ENCODE data around the gene COG7.

The COG7 gene

DNA sequence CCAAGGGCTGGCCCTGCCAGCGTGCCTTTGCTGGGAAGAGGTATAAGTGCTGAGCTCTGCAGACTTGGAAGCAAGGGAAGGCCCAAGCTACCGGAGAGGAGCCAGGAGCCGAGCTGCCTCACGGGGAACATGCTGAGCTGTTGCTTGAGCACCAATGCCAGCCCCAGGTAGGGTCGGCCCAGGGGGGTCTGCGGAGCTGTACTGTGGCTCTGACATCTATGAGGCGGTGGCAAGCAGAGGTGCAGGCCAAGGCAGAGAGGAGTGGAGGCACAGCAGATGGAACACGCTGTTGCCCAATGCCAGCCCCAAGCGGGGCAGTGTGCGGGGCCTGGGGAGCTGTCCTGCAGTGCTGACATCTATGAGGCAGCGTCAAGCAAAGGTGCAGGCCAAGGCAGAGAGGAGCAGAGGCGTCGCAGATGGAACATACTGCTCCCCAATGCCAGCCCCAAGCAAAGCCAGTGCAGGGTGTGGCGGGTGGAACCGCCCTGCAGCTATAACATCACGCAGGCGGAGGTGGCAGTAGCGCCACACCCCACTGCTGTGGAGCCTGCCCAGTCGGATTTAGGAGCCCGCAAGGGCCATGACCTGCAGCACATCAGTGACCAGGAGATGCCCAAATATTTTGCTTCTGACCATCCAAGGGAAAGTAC lies 47.3 kb upstream of the COG7 start:
- Histone ChIP-seq H4K20me1 (ENCODE audit: insufficient read depth, low read length) (peaks cover 98% of the 10 kb centered on the region), H3K36me3 (replicated peaks; ENCODE audit: low read depth, low read length) (peaks cover 37% of the 10 kb centered on the region), H3K9ac (ENCODE audit: low read length) (no peak overlapping the region), H3K4me1 (ENCODE audit: low read length) (peaks cover 18% of the 10 kb centered on the region), H3K27ac (ENCODE audit: low read length) (no peak overlapping the region), H3K4me2 (ENCODE audit: low read length) (no peak overlapping the region), H3K9me3 (ENCODE audit: insufficient read depth, low read length) (no peaks in the 10 kb centered on the region), H2AFZ (ENCODE audit: low read depth, low read length) (no peak overlapping the region), H3K27me3 (ENCODE audit: low read depth, low read length) (no peaks in the 10 kb centered on the region), H3K4me3 (ENCODE audit: low read length) (no peak overlapping the region), H3K79me2 (ENCODE audit: low read length) (peaks cover 100% of the 10 kb centered on the region)
- TF ChIP-seq, protein P1, sequence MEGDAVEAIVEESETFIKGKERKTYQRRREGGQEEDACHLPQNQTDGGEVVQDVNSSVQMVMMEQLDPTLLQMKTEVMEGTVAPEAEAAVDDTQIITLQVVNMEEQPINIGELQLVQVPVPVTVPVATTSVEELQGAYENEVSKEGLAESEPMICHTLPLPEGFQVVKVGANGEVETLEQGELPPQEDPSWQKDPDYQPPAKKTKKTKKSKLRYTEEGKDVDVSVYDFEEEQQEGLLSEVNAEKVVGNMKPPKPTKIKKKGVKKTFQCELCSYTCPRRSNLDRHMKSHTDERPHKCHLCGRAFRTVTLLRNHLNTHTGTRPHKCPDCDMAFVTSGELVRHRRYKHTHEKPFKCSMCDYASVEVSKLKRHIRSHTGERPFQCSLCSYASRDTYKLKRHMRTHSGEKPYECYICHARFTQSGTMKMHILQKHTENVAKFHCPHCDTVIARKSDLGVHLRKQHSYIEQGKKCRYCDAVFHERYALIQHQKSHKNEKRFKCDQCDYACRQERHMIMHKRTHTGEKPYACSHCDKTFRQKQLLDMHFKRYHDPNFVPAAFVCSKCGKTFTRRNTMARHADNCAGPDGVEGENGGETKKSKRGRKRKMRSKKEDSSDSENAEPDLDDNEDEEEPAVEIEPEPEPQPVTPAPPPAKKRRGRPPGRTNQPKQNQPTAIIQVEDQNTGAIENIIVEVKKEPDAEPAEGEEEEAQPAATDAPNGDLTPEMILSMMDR (IDR thresholded peaks at IDR 0.05; ENCODE audit: low read depth, low read length), result no peak
- no peak for TF ChIP-seq EZH2phosphoT487 (IDR thresholded peaks at IDR 0.05; ENCODE audit: low read depth)

DNA sequence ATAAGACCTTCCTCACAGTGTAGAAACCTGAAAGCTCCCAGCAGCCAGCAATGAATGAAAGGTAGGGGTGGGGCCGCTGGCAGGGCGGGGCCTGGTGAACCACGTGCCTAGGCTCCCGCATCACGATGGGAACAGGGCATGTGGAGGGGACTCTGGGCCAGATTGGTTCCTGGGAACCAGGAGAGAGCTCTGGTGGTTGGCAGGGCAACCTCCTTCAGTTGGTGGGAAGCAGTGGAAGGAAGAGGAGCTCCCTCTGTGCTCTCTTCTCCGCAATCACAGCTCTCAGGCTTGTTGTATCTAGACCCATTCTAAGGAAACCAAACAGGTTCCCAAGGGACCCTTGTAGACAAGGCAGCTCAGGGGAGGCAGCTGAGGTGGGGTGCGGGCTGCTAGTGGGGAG lies 46.8 kb upstream of the COG7 start:
- Histone ChIP-seq H2AFZ (ENCODE audit: low read depth, low read length) (no peak overlapping the region), H3K4me2 (ENCODE audit: low read length) (no peak overlapping the region), H3K9me3 (ENCODE audit: insufficient read depth, low read length) (no peaks in the 10 kb centered on the region), H3K27ac (ENCODE audit: low read length) (no peak overlapping the region), H3K36me3 (replicated peaks; ENCODE audit: low read depth, low read length) (peaks cover 42% of the 10 kb centered on the region), H4K20me1 (ENCODE audit: insufficient read depth, low read length) (peaks cover 98% of the 10 kb centered on the region), H3K4me1 (ENCODE audit: low read length) (peaks cover 13% of the 10 kb centered on the region), H3K4me3 (ENCODE audit: low read length) (no peak overlapping the region), H3K27me3 (ENCODE audit: low read depth, low read length) (no peaks in the 10 kb centered on the region), H3K79me2 (ENCODE audit: low read length) (peaks cover 97% of the 10 kb centered on the region), H3K9ac (ENCODE audit: low read length) (no peak overlapping the region)
- TF ChIP-seq, protein P1 (IDR thresholded peaks at IDR 0.05; ENCODE audit: low read depth, low read length), result no peak
- no peak for TF ChIP-seq EZH2phosphoT487 (IDR thresholded peaks at IDR 0.05; ENCODE audit: low read depth)

DNA sequence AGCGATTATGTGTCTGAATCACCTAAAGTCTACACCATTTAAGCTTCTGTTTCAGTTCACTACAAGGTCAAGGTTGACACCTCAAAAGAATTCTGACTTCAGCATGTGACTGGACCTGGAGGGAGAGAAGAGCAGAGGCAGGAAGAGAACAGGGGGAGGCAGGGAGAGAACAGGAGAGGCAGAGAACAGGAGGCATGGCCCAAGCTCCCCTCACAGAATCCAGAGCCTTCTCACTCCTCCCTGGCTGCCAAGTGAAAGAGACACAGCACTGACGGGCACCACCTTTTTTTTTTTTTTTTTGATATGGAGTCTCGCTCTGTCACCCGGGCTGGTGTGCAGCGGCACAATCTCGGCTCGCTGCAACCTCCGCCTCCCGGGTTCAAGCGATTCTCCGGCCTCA lies 45.9 kb upstream of the COG7 start:
- no peak overlapping the region for H3K27ac ChIP-seq (ENCODE audit: low read length)
- no peak overlapping the region for H3K4me2 ChIP-seq (ENCODE audit: low read length)
- peaks cover 47% of the 10 kb centered on the region for H3K36me3 ChIP-seq (replicated peaks; ENCODE audit: low read depth, low read length)
- no peaks in the 10 kb centered on the region for H3K9me3 ChIP-seq (ENCODE audit: insufficient read depth, low read length)
- H3K27me3 ChIP-seq (ENCODE audit: low read depth, low read length), result no peaks in the 10 kb centered on the region
- no peak for TF ChIP-seq EZH2phosphoT487 (IDR thresholded peaks at IDR 0.05; ENCODE audit: low read depth)
- TF ChIP-seq, protein P1 (IDR thresholded peaks at IDR 0.05; ENCODE audit: low read depth, low read length), result no peak
- no peak overlapping the region for H3K9ac ChIP-seq (ENCODE audit: low read length)
- H3K79me2 ChIP-seq (ENCODE audit: low read length), result peaks cover 95% of the 10 kb centered on the region
- peaks cover 3% of the 10 kb centered on the region for H3K4me1 ChIP-seq (ENCODE audit: low read length)
- H2AFZ ChIP-seq (ENCODE audit: low read depth, low read length), result no peak overlapping the region
- H4K20me1 ChIP-seq (ENCODE audit: insufficient read depth, low read length), result peaks cover 98% of the 10 kb centered on the region
- no peak overlapping the region for H3K4me3 ChIP-seq (ENCODE audit: low read length)

DNA sequence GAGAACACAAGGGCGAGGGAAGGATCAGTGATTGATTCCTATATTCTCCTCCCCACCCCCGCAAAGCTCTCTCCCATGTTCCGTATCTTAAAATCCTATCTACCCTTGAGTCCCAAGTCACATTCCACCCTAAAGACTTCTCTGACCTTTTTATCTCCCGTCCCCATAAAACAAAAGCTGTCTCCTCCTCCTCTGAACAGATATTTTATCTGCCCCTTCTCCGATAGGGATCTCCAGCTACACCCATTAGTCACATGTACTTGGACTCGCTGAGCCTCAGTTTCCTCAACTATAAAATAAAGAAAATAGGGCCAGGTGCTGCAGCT lies 44.5 kb upstream of the COG7 start:
- Histone ChIP-seq H3K27me3 (ENCODE audit: low read depth, low read length) (no peaks in the 10 kb centered on the region), H3K4me1 (ENCODE audit: low read length) (no peaks in the 10 kb centered on the region), H3K79me2 (ENCODE audit: low read length) (peaks cover 87% of the 10 kb centered on the region), H3K36me3 (replicated peaks; ENCODE audit: low read depth, low read length) (peaks cover 55% of the 10 kb centered on the region), H2AFZ (ENCODE audit: low read depth, low read length) (no peak overlapping the region), H3K4me3 (ENCODE audit: low read length) (no peak overlapping the region), H3K9ac (ENCODE audit: low read length) (no peak overlapping the region), H4K20me1 (ENCODE audit: insufficient read depth, low read length) (peaks cover 99% of the 10 kb centered on the region), H3K4me2 (ENCODE audit: low read length) (no peak overlapping the region), H3K9me3 (ENCODE audit: insufficient read depth, low read length) (no peaks in the 10 kb centered on the region), H3K27ac (ENCODE audit: low read length) (no peak overlapping the region)
- TF ChIP-seq, protein P1 (IDR thresholded peaks at IDR 0.05; ENCODE audit: low read depth, low read length), result no peak
- TF ChIP-seq EZH2phosphoT487 (IDR thresholded peaks at IDR 0.05; ENCODE audit: low read depth), result no peak
